ENCODE results near the gene CEP76.
"Not testable (repeated sequence)": the region's sequence is repeated elsewhere in the genome, so short reads cannot be mapped to it uniquely, and the experiment has no call there.

CEP76 gene

GRCh38 chr18:12640881-12641200 lies 61.7 kb downstream of the CEP76 start:
- no peak for DNase-seq

- DNase-seq, result no peak
These were observed 62.3 kb downstream of the CEP76 start for GRCh38 chr18:12639990-12640880.

GRCh38 chr18:12638644-12639124 lies 63.8 kb downstream of the CEP76 start:
- DNase-seq, result no peak

- DNase-seq, result no peak
These were observed 64.5 kb downstream of the CEP76 start for GRCh38 chr18:12637901-12638643.

- no peak for DNase-seq
These were observed 65.1 kb downstream of the CEP76 start for GRCh38 chr18:12637393-12637792.

GRCh38 chr18:12631831-12632477 lies 70.6 kb downstream of the CEP76 start:
- no peak for DNase-seq

- DNase-seq, result no peak
These were observed 72.4 kb downstream of the CEP76 start for GRCh38 chr18:12630136-12630535.

GRCh38 chr18:12628706-12629702 lies 73.5 kb downstream of the CEP76 start:
- DNase-seq, result no peak

GRCh38 chr18:12627199-12627598 lies 75.3 kb downstream of the CEP76 start:
- not testable (repeated sequence) for DNase-seq

- DNase-seq, result no peak
These were observed 77.3 kb downstream of the CEP76 start for GRCh38 chr18:12625241-12625640.
